Upper lobe of left lung (tissue), 6 donors: Measurements from ENCODE around the gene MLKL. TPM values are rescaled to one million over a fixed set of nuclear protein-coding genes. Genes with fewer than 3 reads are reported as not detected.

Experiments
- ATAC-seq, 2 donors: fragments of 200-7000 bp; cut with Tn5 transposase; one replicate each; pipeline ENCODE4 v1.9.1; 2022; ENCODE audit warnings: mild to moderate bottlenecking in 2 of 2, moderate library complexity in 2 of 2; ENCODE audit not compliant: low FRiP score in 2 of 2
- DNase-seq, 2 donors: peaks; one replicate each; pipeline ENCODE4 v3.0.0-alpha.2; 2019 to 2020
- H3K27ac ChIP-seq, 4 donors: fragments of 200-600 bp; sonication (generic); one replicate each; pipeline ENCODE4 v1.5.1; 2016 to 2019
- H3K27me3 ChIP-seq, 4 donors: fragments of 200-600 bp; sonication (generic); one replicate each; pipeline ENCODE4 v1.5.1; 2017 to 2019
- H3K36me3 ChIP-seq, 4 donors: fragments of 200-600 bp; sonication (generic); one replicate each; pipeline ENCODE4 v1.5.1; 2016 to 2019
- H3K4me1 ChIP-seq, 4 donors: fragments of 200-600 bp; sonication (generic); one replicate each; pipeline ENCODE4 v1.5.1; 2018 to 2019
- H3K4me3 ChIP-seq, 4 donors: fragments of 200-600 bp; sonication (generic); one replicate each; pipeline ENCODE4 v1.5.1; 2017 to 2019; ENCODE audit warnings: mild to moderate bottlenecking in 2 of 4, moderate library complexity in 1 of 4
- H3K9me3 ChIP-seq, 4 donors: fragments of 200-600 bp; sonication (generic); one replicate each; pipeline ENCODE4 v1.5.1; 2018 to 2019
- CTCF ChIP-seq, 6 experiments: fragments of 450-650 bp in 4 of 6; fragments of 200-600 bp in 2 of 6; sonication (generic) in 2 of 6; IDR thresholded peaks; one replicate each; pipeline ENCODE4 v1.5.1; 2016 to 2019; ENCODE audit warnings: antibody characterized with exemption in 6 of 6
- EP300 ChIP-seq, 4 donors: sonication (generic); formaldehyde crosslinking; IDR thresholded peaks; one replicate each; pipeline ENCODE4 v1.5.1; 2017; ENCODE audit warnings: antibody characterized with exemption in 4 of 4, control low read depth in 2 of 4
- POLR2A ChIP-seq, 4 donors: fragments of 450-650 bp; IDR thresholded peaks; one replicate each; pipeline ENCODE4 v1.5.1; 2016 to 2017; ENCODE audit warnings: antibody characterized with exemption in 4 of 4, mild to moderate bottlenecking in 2 of 4
- POLR2AphosphoS5 ChIP-seq, 2 donors: sonication (generic); formaldehyde crosslinking; IDR thresholded peaks; one replicate each; pipeline ENCODE4 v1.5.1; 2017; ENCODE audit warnings: antibody characterized with exemption in 2 of 2
- WGBS, 2 donors: methylation state at CpG; one replicate each; pipeline ENCODE4 v1.1.5; 2017 to 2018; 5-methylcytosine and 5-hydroxymethylcytosine counted together
- total RNA-seq, 6 donors: library from RNA; depleted of rRNA in 4 of 6; stranded (reverse); fragments of >200 nt in 4 of 6; gene quantifications; one replicate each; pipeline versions ENCODE4 v1.1.0 to v1.2.1, GENCODE V29; 2016 to 2021
- donor health status: DM: no; HTN: no; CAD: no; lungs with moderate emphysema.
- donor health status: DM: no; HTN: yes; CAD: no; lungs with severe emphysema.

Gene MLKL
- total RNA-seq, 6 donors from 2014 or later, result 15.0 to 81.7 (median 31.6) TPM

GRCh38 chr16:74729783-74730683 is 29.4 kb upstream of the MLKL start:
- H3K4me3 ChIP-seq, result no peak overlapping the region
- H3K27ac ChIP-seq, result no peak overlapping the region
- no peaks in the 10 kb centered on the region for H3K36me3 ChIP-seq
- peaks cover 3 to 11% (median 6%) of the 10 kb centered on the region in 4 donors for H3K9me3 ChIP-seq
- H3K27me3 ChIP-seq, result no peaks in the 10 kb centered on the region
- WGBS, 2 donors, result 48 to 56% methylated on average over 8 to 9 of the region's 11 CpGs
- TF ChIP-seq EP300 (IDR thresholded peaks at IDR 0.05) (no peak), CTCF (IDR thresholded peaks at IDR 0.05) (no peak), POLR2A (IDR thresholded peaks at IDR 0.05) (no peak), POLR2AphosphoS5 (IDR thresholded peaks at IDR 0.05) (no peak)
- DNase-seq, result peak in 1 of 2 donors; percentile 37
- peaks cover 0 to 8% (median 4%) of the 10 kb centered on the region in 4 donors for H3K4me1 ChIP-seq
- no peak for ATAC-seq

GRCh38 chr16:74727903-74728302 is 27.2 kb upstream of the MLKL start:
- H3K4me1 ChIP-seq, result peaks cover 0 to 8% (median 4%) of the 10 kb centered on the region in 4 donors
- no peaks in the 10 kb centered on the region for H3K27me3 ChIP-seq
- no peaks in the 10 kb centered on the region for H3K36me3 ChIP-seq
- no peak overlapping the region for H3K27ac ChIP-seq
- WGBS, 2 donors, result 97 to 98% methylated on average over 4 of the region's 4 CpGs
- TF ChIP-seq EP300 (IDR thresholded peaks at IDR 0.05), result no peak
- TF ChIP-seq POLR2A (IDR thresholded peaks at IDR 0.05), result no peak
- ATAC-seq (no peak), DNase-seq (no peak)
- H3K9me3 ChIP-seq, result peaks cover 3 to 11% (median 6%) of the 10 kb centered on the region in 4 donors
- no peak overlapping the region for H3K4me3 ChIP-seq

- DNase-seq (no peak), ATAC-seq (no peak)
- Histone ChIP-seq H3K4me1 (peaks cover 0 to 8% (median 4%) of the 10 kb centered on the region in 4 donors), H3K36me3 (no peaks in the 10 kb centered on the region), H3K27me3 (no peaks in the 10 kb centered on the region), H3K27ac (no peak overlapping the region), H3K4me3 (no peak overlapping the region), H3K9me3 (peaks cover 3 to 11% (median 6%) of the 10 kb centered on the region in 4 donors)
- WGBS, 2 donors, result 50 to 57% methylated on average over 2 of the region's 2 CpGs
- TF ChIP-seq CTCF (IDR thresholded peaks at IDR 0.05), result peak in 2 of 6 experiments; percentile 29 to 35
- TF ChIP-seq EP300 (IDR thresholded peaks at IDR 0.05), result no peak
These were observed 26.1 kb upstream of the MLKL start for GRCh38 chr16:74726716-74727115.

GRCh38 chr16:74725651-74726455 is 25.2 kb upstream of the MLKL start:
- ATAC-seq, result no peak
- WGBS, 2 donors, result 92 to 93% methylated on average over 12 of the region's 12 CpGs

More at GRCh38 chr16:74725651-74726455, 25.2 kb upstream of the MLKL start:
- no peak for DNase-seq
- no peak overlapping the region for H3K27ac ChIP-seq
- peaks cover 0 to 8% (median 4%) of the 10 kb centered on the region in 4 donors for H3K4me1 ChIP-seq
- H3K4me3 ChIP-seq, result no peak overlapping the region
- H3K36me3 ChIP-seq, result no peaks in the 10 kb centered on the region
- H3K9me3 ChIP-seq, result peaks cover 3 to 11% (median 6%) of the 10 kb centered on the region in 4 donors
- no peaks in the 10 kb centered on the region for H3K27me3 ChIP-seq
- TF ChIP-seq POLR2A (IDR thresholded peaks at IDR 0.05), result no peak
- no peak for TF ChIP-seq CTCF (IDR thresholded peaks at IDR 0.05)
- no peak for TF ChIP-seq POLR2AphosphoS5 (IDR thresholded peaks at IDR 0.05)
- TF ChIP-seq EP300 (IDR thresholded peaks at IDR 0.05), result no peak
